ENCODE results near the gene PLCB1.

DNA sequence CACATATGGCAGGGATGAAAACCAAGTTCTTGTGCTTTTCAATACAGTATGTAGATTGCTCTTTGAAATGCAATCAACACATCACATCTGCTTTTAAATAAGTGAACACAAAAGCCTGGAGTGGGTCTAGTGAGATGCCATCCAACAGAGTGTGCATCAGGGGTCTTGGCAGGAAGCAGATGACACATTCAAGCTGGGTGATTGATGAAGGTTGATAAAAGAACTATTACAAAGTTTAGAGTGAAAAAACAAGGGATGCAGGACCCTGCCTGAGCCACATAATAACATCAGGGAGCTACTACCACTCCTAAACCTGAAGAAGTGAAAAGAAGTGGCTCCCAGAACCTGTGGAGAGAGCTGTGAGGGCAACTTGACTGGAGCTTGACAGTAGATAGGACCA lies 16.6 kb upstream of the PLCB1 start:
- TF ChIP-seq, protein P1, sequence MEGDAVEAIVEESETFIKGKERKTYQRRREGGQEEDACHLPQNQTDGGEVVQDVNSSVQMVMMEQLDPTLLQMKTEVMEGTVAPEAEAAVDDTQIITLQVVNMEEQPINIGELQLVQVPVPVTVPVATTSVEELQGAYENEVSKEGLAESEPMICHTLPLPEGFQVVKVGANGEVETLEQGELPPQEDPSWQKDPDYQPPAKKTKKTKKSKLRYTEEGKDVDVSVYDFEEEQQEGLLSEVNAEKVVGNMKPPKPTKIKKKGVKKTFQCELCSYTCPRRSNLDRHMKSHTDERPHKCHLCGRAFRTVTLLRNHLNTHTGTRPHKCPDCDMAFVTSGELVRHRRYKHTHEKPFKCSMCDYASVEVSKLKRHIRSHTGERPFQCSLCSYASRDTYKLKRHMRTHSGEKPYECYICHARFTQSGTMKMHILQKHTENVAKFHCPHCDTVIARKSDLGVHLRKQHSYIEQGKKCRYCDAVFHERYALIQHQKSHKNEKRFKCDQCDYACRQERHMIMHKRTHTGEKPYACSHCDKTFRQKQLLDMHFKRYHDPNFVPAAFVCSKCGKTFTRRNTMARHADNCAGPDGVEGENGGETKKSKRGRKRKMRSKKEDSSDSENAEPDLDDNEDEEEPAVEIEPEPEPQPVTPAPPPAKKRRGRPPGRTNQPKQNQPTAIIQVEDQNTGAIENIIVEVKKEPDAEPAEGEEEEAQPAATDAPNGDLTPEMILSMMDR (conservative IDR thresholded peaks at IDR 0.05): no peak
- no peak for TF ChIP-seq ZFX (IDR thresholded peaks at IDR 0.05)
